Endodermal cell (in vitro differentiated cells): Measurements from ENCODE around the gene MAP2K5. TPM values are rescaled to one million over a fixed set of nuclear protein-coding genes. Genes with fewer than 3 reads are reported as not detected.

Source experiments
- DNase-seq: peaks from one replicate; pipeline ENCODE4 v3.0.0-alpha.2; 2017
- H3K27ac ChIP-seq: 2 replicates; pipeline ENCODE4 v1.5.1; 2013; ENCODE audit warnings: mild to moderate bottlenecking, low read depth, low read length, moderate library complexity
- H3K27me3 ChIP-seq: 2 replicates; pipeline ENCODE4 v1.6.1; 2013; ENCODE audit warnings: mild to moderate bottlenecking, low read length, moderate library complexity; ENCODE audit not compliant: insufficient read depth, control insufficient read depth, poor library complexity, severe bottlenecking
- H3K36me3 ChIP-seq: 2 replicates; pipeline ENCODE4 v1.7.0; 2013; ENCODE audit warnings: mild to moderate bottlenecking, low read length, moderate library complexity; ENCODE audit not compliant: control insufficient read depth, insufficient read depth
- H3K4me1 ChIP-seq: one replicate; pipeline ENCODE4 v1.7.0; 2013; ENCODE audit warnings: low read length; ENCODE audit not compliant: control insufficient read depth, insufficient read depth
- H3K4me3 ChIP-seq: 2 replicates; pipeline ENCODE4 v1.5.1; 2013; ENCODE audit warnings: mild to moderate bottlenecking, low read length, moderate library complexity
- H3K9ac ChIP-seq: 2 replicates; pipeline ENCODE4 v1.6.1; 2013; ENCODE audit warnings: mild to moderate bottlenecking, low read length, moderate library complexity; ENCODE audit not compliant: poor library complexity, severe bottlenecking; ENCODE audit errors: extremely low read depth
- H3K9me3 ChIP-seq: 2 replicates; pipeline ENCODE4 v1.6.1; 2013; ENCODE audit warnings: mild to moderate bottlenecking, low read length, moderate library complexity; ENCODE audit not compliant: control insufficient read depth
- H3K27ac Mint-ChIP-seq: 2 replicates; pipeline ENCODE4 v1.8.0; 2020; ENCODE audit warnings: mixed read lengths
- H3K27me3 Mint-ChIP-seq: 2 replicates; pipeline ENCODE4 v1.8.0; 2021; ENCODE audit warnings: mild to moderate bottlenecking, mixed read lengths; ENCODE audit not compliant: insufficient read depth
- H3K36me3 Mint-ChIP-seq: 2 replicates; pipeline ENCODE4 v1.8.0; 2020; ENCODE audit warnings: low read depth, mixed read lengths
- H3K4me1 Mint-ChIP-seq: 2 replicates; pipeline ENCODE4 v1.8.0; 2020; ENCODE audit warnings: mixed read lengths
- H3K4me3 Mint-ChIP-seq: 2 replicates; pipeline ENCODE4 v1.8.0; 2020; ENCODE audit warnings: mild to moderate bottlenecking, moderate library complexity, mixed read lengths
- H3K9me3 Mint-ChIP-seq: 2 replicates; pipeline ENCODE4 v1.8.0; 2020; ENCODE audit warnings: mild to moderate bottlenecking, mixed read lengths
- CTCF ChIP-seq: fragments of 200-600 bp; sonication (generic); conservative IDR thresholded peaks from 2 replicates; pipeline ENCODE4 v1.5.0; 2021; ENCODE audit warnings: antibody characterized with exemption, mild to moderate bottlenecking
- WGBS, 2 experiments: methylation state at CpG; one replicate each; pipeline versions ENCODE4 v1.1.5 to v1.1.7; 2013; ENCODE audit warnings: missing lambda C conversion rate in 2 of 2, mixed read lengths in 1 of 2; ENCODE audit not compliant: insufficient coverage in 1 of 2, insufficient read length in 1 of 2; 5-methylcytosine and 5-hydroxymethylcytosine counted together
- total RNA-seq, 2 donors: library from RNA; stranded (reverse); fragmentation: NEBNext Ultra II Directional in 1 of 2; extraction: Animal tissue kit (Norgen Biotek cat#: 25700) in 1 of 2; gene quantifications; 2 replicates in 1 of 2; 3 replicates in 1 of 2; pipeline ENCODE4 v1.2.1, GENCODE V29; 2021

Gene MAP2K5
- total RNA-seq, 2 donors from 2014 or later, result 17.1 to 26.7 TPM

GRCh38 chr15:67809441-67809840, 266.9 kb downstream of the MAP2K5 start:
- peaks cover 73% of the 10 kb centered on the region for H3K27me3 Mint-ChIP-seq
- Histone ChIP-seq H3K4me1 (no peaks in the 10 kb centered on the region), H3K9me3 (no peaks in the 10 kb centered on the region), H3K36me3 (no peaks in the 10 kb centered on the region), H3K27ac (no peak overlapping the region), H3K4me3 (no peak overlapping the region), H3K27me3 (peaks cover 48% of the 10 kb centered on the region), H3K9ac (no peak overlapping the region)
- peaks cover 5% of the 10 kb centered on the region for H3K36me3 Mint-ChIP-seq
- WGBS, 2 experiments, result 94 to 96% methylated on average over 5 of the region's 5 CpGs
- no peak overlapping the region for H3K27ac Mint-ChIP-seq
- no peak for TF ChIP-seq CTCF
- H3K4me3 Mint-ChIP-seq, result no peak overlapping the region
- peak; percentile 17 for DNase-seq
- peaks cover 3% of the 10 kb centered on the region for H3K4me1 Mint-ChIP-seq
- H3K9me3 Mint-ChIP-seq, result no peaks in the 10 kb centered on the region

GRCh38 chr15:67809866-67810265, 267.4 kb downstream of the MAP2K5 start:
- no peak for TF ChIP-seq CTCF
- DNase-seq, result peak; percentile 36
- H3K36me3 Mint-ChIP-seq, result peaks cover 5% of the 10 kb centered on the region
- Histone ChIP-seq H3K4me3 (no peak overlapping the region), H3K36me3 (no peaks in the 10 kb centered on the region), H3K27me3 (peaks cover 50% of the 10 kb centered on the region), H3K27ac (no peak overlapping the region), H3K9ac (no peak overlapping the region), H3K4me1 (no peaks in the 10 kb centered on the region), H3K9me3 (no peaks in the 10 kb centered on the region)
- H3K4me1 Mint-ChIP-seq, result no peaks in the 10 kb centered on the region
- no peaks in the 10 kb centered on the region for H3K9me3 Mint-ChIP-seq
- H3K27me3 Mint-ChIP-seq, result peaks cover 71% of the 10 kb centered on the region
- WGBS, 2 experiments, result 75 to 88% methylated on average over 3 to 6 of the region's 6 CpGs
- H3K4me3 Mint-ChIP-seq, result no peak overlapping the region
- H3K27ac Mint-ChIP-seq, result no peak overlapping the region

- no peak for TF ChIP-seq CTCF
- Mint-ChIP-seq H3K4me3 (no peak overlapping the region), H3K4me1 (no peaks in the 10 kb centered on the region), H3K9me3 (peaks cover 14% of the 10 kb centered on the region), H3K27me3 (peaks cover 75% of the 10 kb centered on the region), H3K27ac (no peak overlapping the region), H3K36me3 (peaks cover 8% of the 10 kb centered on the region)
- DNase-seq, result peak; percentile 54
- H3K27me3 ChIP-seq, result peaks cover 66% of the 10 kb centered on the region
- H3K9me3 ChIP-seq, result peaks cover 6% of the 10 kb centered on the region
- no peak overlapping the region for H3K27ac ChIP-seq
- H3K4me3 ChIP-seq, result no peak overlapping the region
- H3K36me3 ChIP-seq, result no peaks in the 10 kb centered on the region
- H3K4me1 ChIP-seq, result no peaks in the 10 kb centered on the region
- 82 to 96% methylated on average over 8 to 11 of the region's 11 CpGs for WGBS, 2 experiments
- H3K9ac ChIP-seq, result no peak overlapping the region
Observed at GRCh38 chr15:67812241-67812644, 269.7 kb downstream of the MAP2K5 start.
